Adipose tissue (tissue), 3 donors: ENCODE data around the gene OR2L8. TPM values are rescaled to one million over a fixed set of nuclear protein-coding genes. Genes with fewer than 3 reads are reported as not detected.

Source experiments
- H3K27ac ChIP-seq: one replicate; pipeline ENCODE4 v1.5.1; 2013; ENCODE audit warnings: low read depth, low read length
- WGBS, 3 donors: extraction: QIAGEN DNeasy Blood & Tissue Kit; methylation state at CpG; one replicate each; pipeline ENCODE4 v1.1.7; 2013; 5-methylcytosine and 5-hydroxymethylcytosine counted together
- polyA plus RNA-seq, 3 donors: library from polyadenylated mRNA; stranded (reverse); fragments of 200-250 nt; gene quantifications; one replicate each; pipeline ENCODE4 v1.2.3, GENCODE V29; 2013
- donor health status: healthy with polysubstance abuse.
- donor health status: Bipolar disorder and iron deficiency.
- donor health status: healthy.

Gene OR2L8
- polyA plus RNA-seq, 3 donors = not detected

- no peak overlapping the region for H3K27ac ChIP-seq
- 41 to 64% (median 57%) methylated on average over 4 of the region's 4 CpGs for WGBS, 3 donors
Observed at GRCh38 chr1:247962911-247963588, 14.4 kb downstream of the OR2L8 start.

GRCh38 chr1:247964933-247965332 lies 16.3 kb downstream of the OR2L8 start, which contains the start of gene OR2AK2:
Gene OR2AK2, plus strand, starts transcription at chr1:247965233. Its CDS starts 144 bp downstream, at chr1:247965377.
- WGBS, 3 donors = 78 to 86% (median 84%) methylated on average over 2 of the region's 2 CpGs
- no peak within 1 kb of the TSS for H3K27ac ChIP-seq

GRCh38 chr1:247966532-247967204 lies 18.0 kb downstream of the OR2L8 start:
- H3K27ac ChIP-seq = no peak overlapping the region
- 43 to 68% (median 59%) methylated on average over 5 of the region's 5 CpGs for WGBS, 3 donors

GRCh38 chr1:247992986-247993385 lies 44.3 kb downstream of the OR2L8 start:
- WGBS, 3 donors = 21 to 36% (median 25%) methylated on average over 2 of the region's 2 CpGs
- H3K27ac ChIP-seq = no peak overlapping the region

GRCh38 chr1:247998811-247999210 lies 50.2 kb downstream of the OR2L8 start:
- no peak overlapping the region for H3K27ac ChIP-seq
- WGBS, 3 donors = 34 to 57% (median 54%) methylated on average over 2 of the region's 2 CpGs

Other genes starting within 250 kb of the OR2L8 start
- gene OR6F1, start 232.2 kb upstream of the OR2L8 start, polyA plus RNA-seq = not detected
- not detected for gene OR14K1, start 210.2 kb upstream of the OR2L8 start, polyA plus RNA-seq
- gene OR14A2, start 200.7 kb upstream of the OR2L8 start, polyA plus RNA-seq = not detected
- not detected for gene OR1C1, start 188.3 kb upstream of the OR2L8 start, polyA plus RNA-seq
- gene OR14A16, start 124.7 kb upstream of the OR2L8 start, polyA plus RNA-seq = not detected
- gene OR11L1, start 107.0 kb upstream of the OR2L8 start, polyA plus RNA-seq = not detected
- under 1 TPM; 0.10 to 0.34 (median 0.11) TPM for gene TRIM58, start 91.7 kb upstream of the OR2L8 start, polyA plus RNA-seq
- under 1 TPM in 1 of 3 donors, not detected in 2; 0.15 TPM for gene OR2W3, start 53.3 kb upstream of the OR2L8 start, polyA plus RNA-seq
- gene OR2T8, start 28.6 kb upstream of the OR2L8 start, polyA plus RNA-seq = not detected
- gene OR2AJ1, start 24.0 kb upstream of the OR2L8 start, polyA plus RNA-seq = not detected
- gene OR2AK2, start 16.4 kb downstream of the OR2L8 start, polyA plus RNA-seq = not detected
- gene OR2L5, start 64.8 kb downstream of the OR2L8 start, polyA plus RNA-seq = not detected
- not detected for gene OR2L2, start 81.2 kb downstream of the OR2L8 start, polyA plus RNA-seq
- gene OR2L3, start 98.0 kb downstream of the OR2L8 start, polyA plus RNA-seq = not detected
- not detected for gene OR2L13, start 146.3 kb downstream of the OR2L8 start, polyA plus RNA-seq
- not detected for gene OR2M5, start 196.3 kb downstream of the OR2L8 start, polyA plus RNA-seq
- gene OR2M2, start 226.0 kb downstream of the OR2L8 start, polyA plus RNA-seq = not detected
- gene OR2M3, start 248.4 kb downstream of the OR2L8 start, polyA plus RNA-seq = not detected